NB4 (cell line): ENCODE data around the gene EMP1.
"Not testable (repeated sequence)": the region's sequence is repeated elsewhere in the genome, so short reads cannot be mapped to it uniquely, and the experiment has no call there.

Source experiments
- DNase-seq: peaks from one replicate; pipeline ENCODE4 v3.0.0; 2010; ENCODE audit warnings: low read depth
- H3K4me3 ChIP-seq: one replicate; pipeline ENCODE4 v1.5.1; 2011; ENCODE audit warnings: mild to moderate bottlenecking, low read depth, low read length, moderate library complexity
- CTCF ChIP-seq: IDR thresholded peaks from one replicate; pipeline ENCODE4 v1.5.1; 2012; ENCODE audit warnings: low read depth, low read length
- MAX ChIP-seq: IDR thresholded peaks from 2 replicates; pipeline ENCODE4 v1.6.1; 2011; ENCODE audit warnings: low read depth, low read length
- MYC ChIP-seq: IDR thresholded peaks from 2 replicates; pipeline ENCODE4 v1.6.1; 2011; ENCODE audit warnings: low read depth, low read length
- POLR2A ChIP-seq: IDR thresholded peaks from 2 replicates; pipeline ENCODE4 v1.6.1; 2011; ENCODE audit warnings: mild to moderate bottlenecking; ENCODE audit not compliant: insufficient read length; ENCODE audit errors: extremely low read depth

Gene EMP1

GRCh38 chr12:13258717-13259119 lies 62.2 kb downstream of the EMP1 start:
- DNase-seq = no peak
- TF ChIP-seq MAX (no peak), POLR2A (no peak), CTCF (no peak), MYC (no peak)
- H3K4me3 ChIP-seq = no peak overlapping the region

GRCh38 chr12:13259625-13260024 lies 63.1 kb downstream of the EMP1 start:
- DNase-seq, H3K4me3 ChIP-seq: not testable (repeated sequence)

- H3K4me3 ChIP-seq = not testable (repeated sequence)
- peak; percentile 13 for DNase-seq
These were observed 71.3 kb downstream of the EMP1 start for GRCh38 chr12:13267826-13268225.

GRCh38 chr12:13268581-13268980 lies 72.1 kb downstream of the EMP1 start:
- H3K4me3 ChIP-seq = no peak overlapping the region
- TF ChIP-seq CTCF = no peak
- TF ChIP-seq POLR2A = no peak
- no peak for TF ChIP-seq MAX
- TF ChIP-seq MYC = no peak
- DNase-seq = no peak
